GM21390 (cell line): ENCODE measurements around the gene CA11.
A peak's percentile ranks its signal among the peaks of the same experiment; 100 is the strongest.

Experiments used
- ATAC-seq: cut with Tn5 transposase; IDR thresholded peaks from one replicate; pipeline ENCODE4 v1.9.1; 2021; ENCODE audit not compliant: unreplicated experiment

The CA11 gene

DNA sequence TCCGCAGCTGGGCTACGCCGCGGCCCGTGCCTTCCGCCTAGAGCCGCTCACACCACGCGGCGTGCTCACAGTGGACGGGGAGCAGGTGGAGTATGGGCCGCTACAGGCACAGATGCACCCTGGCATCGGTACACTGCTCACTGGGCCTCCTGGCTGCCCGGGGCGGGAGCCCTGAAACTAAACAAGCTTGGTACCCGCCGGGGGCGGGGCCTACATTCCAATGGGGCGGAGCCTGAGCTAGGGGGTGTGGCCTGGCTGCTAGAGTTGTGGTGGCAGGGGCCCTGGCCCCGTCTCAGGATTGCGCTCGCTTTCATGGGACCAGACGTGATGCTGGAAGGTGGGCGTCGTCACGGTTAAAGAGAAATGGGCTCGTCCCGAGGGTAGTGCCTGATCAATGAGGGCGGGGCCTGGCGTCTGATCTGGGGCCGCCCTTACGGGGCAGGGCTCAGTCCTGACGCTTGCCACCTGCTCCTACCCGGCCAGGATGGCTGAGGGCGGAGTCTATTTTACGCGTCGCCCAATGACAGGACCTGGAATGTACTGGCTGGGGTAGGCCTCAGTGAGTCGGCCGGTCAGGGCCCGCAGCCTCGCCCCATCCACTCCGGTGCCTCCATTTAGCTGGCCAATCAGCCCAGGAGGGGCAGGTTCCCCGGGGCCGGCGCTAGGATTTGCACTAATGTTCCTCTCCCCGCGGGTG is 16.2 kb downstream of the CA11 start:
- ATAC-seq, result no peak

DNA sequence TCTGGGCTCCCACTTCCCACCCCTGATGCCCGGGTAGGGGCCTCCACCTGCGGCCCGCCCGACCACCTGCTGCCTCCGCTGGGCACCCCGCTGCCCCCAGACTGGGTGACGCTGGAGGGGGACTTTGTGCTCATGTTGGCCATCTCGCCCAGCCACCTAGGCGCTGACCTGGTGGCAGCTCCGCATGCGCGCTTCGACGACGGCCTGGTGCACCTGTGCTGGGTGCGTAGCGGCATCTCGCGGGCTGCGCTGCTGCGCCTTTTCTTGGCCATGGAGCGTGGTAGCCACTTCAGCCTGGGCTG is 16.7 kb downstream of the CA11 start:
- no peak for ATAC-seq

DNA sequence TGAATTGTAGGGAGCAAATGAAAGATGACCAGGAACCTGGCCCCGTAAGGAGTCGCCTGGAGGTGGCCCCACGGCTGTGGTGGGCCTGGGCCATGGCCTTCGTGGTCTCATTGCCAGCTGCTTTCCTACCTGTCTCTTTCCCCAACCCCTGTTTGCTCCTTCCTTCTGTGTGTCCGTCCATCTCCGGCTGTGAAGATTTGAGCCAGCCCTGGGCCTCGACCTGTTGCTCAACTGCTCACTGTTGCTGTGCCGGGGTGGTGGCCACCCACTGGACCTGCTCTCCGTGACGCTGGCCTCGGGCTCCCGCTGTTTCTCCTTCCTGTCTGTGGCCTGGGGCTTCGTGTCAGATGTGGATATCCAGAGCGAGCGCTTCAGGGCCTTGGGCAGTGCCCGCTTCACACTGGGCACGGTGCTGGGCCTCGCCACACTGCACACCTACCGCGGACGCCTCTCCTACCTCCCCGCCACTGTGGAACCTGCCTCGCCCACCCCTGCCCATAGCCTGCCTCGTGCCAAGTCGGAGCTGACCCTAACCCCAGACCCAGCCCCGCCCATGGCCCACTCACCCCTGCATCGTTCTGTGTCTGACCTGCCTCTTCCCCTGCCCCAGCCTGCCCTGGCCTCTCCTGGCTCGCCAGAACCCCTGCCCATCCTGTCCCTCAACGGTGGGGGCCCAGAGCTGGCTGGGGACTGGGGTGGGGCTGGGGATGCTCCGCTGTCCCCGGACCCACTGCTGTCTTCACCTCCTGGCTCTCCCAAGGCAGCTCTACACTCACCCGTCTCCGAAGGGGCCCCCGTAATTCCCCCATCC is 17.3 kb downstream of the CA11 start:
- no peak for ATAC-seq

DNA sequence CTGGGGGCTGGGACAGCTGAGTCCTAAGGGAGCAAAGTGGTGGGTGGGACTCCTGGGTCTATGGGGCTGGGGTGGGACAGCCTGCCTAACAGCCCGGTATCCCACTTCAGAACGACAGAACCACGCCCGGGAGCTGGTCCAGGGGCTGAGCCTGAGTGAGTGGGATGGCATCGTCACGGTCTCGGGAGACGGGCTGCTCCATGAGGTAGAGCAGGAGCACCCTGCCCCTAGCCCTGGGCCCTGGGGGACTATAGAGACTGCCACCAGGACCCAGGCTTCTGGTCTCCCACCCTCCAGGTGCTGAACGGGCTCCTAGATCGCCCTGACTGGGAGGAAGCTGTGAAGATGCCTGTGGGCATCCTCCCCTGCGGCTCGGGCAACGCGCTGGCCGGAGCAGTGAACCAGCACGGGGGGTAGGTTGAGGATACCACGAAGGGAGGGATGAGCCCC is 18.1 kb downstream of the CA11 start:
- ATAC-seq, result no peak

DNA sequence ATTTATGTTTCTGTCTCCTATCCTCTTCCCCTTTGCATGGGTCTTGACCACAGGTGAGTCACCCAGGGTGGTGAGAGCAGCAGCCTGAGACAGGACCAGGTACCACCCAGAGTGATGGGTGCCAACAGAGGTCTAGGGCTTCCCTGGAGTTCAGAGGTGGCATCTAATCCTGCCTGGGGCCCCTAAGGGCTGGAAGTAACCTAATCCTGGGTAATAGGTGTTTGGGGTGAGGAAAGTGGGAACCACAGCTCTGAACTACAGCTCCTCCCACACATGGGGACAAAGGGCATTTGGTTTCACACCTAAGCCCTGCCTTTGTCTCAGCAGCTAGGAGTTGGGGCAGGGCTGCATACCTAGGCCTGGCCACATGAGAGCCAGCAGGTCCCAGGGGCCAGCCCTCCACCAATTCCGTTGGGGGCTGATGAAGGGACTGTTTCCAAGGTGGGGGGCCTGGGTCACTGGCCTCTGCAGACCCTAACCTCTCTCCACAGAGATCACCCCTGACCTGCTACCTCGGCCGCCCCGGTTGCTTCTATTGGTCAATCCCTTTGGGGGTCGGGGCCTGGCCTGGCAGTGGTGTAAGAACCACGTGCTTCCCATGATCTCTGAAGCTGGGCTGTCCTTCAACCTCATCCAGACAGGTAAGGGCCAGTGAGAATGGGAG is 18.7 kb downstream of the CA11 start:
- no peak for ATAC-seq

DNA sequence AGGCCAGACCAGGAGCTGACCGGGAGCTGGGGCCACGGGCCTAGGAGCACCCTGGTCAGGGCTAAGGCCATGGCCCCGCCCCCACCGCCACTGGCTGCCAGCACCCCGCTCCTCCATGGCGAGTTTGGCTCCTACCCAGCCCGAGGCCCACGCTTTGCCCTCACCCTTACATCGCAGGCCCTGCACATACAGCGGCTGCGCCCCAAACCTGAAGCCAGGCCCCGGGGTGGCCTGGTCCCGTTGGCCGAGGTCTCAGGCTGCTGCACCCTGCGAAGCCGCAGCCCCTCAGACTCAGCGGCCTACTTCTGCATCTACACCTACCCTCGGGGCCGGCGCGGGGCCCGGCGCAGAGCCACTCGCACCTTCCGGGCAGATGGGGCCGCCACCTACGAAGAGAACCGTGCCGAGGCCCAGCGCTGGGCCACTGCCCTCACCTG is 20.1 kb downstream of the CA11 start:
- no peak for ATAC-seq

DNA sequence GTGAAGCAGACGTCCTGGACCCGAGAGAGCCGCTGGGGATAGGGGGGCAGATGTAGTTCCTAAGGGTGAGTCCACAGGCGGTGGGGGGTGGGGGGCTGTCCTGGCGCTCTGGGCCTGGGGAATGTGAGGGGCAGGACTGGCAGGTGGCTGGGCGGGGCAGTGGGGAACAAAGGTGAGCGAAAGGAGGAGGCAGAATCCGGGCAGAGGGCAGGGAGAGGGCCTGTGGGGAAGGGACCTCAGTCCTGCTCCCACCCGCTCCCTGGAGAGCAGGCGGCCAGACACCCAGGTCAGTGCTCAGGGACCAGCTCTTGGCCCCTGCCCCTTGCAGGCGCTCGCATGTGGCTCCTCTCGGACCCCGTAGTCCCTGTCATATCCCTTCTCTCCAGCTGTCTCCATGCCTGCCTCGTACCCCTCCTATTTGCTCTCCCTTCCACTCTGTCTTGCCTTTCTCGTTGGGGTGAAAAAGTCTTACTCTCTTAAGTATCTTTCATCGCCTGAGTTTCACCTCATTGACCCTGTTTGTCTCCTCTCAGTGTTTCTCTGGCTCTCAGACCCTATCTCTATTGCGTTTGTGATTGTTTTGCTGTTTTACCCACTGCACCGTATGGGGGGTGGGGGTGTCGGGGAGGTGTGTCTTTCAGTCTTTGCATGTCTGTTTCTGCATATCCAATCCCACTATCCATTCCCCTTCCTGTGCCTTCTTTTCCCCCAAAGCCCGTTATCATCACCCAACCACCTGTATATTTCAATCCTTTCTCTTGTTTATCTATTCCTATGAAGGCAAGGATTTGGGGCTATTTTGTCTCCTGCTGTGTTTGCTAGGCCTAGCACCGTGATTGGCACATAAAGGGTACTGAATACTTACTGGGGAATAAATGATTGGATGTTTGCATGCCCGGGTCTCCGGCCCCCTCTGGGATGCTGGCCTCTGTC is 20.9 kb downstream of the CA11 start:
- no peak for ATAC-seq

DNA sequence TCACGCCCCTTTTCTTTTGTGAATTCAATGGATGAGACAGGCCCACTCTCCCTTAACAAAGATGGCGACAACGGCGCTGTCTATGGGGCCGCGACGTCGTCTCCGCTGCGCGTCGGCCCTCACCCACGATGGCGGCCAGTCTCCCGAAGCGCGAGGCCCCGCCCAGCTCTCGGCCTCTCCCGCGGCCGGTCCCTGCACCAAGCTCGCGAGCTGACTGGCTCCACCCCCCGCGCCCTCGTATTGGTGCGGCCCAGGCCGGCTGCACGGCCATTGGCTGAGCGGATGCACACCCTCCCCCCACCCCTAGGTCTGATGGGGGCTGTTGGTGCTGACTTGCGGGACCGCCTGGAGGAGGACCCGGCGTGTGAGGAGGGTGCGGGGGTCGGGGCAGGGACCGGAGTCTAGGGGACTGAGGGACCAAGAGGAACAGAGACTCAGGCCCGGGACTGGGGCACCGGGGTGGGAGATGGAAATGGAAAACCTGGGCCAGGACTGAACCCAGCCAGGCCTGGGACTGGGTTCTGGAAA is 21.9 kb downstream of the CA11 start:
- peak; percentile 58 for ATAC-seq

DNA sequence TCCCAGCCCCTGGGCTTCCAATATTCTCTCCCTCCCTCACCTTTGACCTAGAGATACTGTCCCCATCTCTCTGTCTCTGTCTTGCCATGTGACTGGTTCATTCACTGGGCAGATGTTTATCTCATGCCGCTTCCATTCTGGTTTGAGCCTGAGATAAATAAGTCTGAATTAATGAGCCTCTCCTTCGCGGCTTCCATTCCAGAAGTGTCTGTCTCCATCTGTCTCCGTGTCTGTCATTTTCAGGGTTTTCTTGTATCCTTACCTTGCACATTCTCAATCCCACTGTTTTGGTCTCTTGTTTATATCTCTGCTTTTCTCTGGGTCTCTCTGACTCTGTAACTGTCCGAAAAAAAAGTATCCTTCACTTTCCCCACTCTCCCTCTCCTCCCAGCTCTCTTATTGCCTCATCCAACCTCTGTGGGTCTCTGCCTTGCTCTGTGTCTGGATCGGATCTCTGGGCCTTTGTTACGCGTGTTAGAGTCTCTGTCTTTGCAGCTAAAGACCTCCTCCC is 22.4 kb downstream of the CA11 start:
- no peak for ATAC-seq

DNA sequence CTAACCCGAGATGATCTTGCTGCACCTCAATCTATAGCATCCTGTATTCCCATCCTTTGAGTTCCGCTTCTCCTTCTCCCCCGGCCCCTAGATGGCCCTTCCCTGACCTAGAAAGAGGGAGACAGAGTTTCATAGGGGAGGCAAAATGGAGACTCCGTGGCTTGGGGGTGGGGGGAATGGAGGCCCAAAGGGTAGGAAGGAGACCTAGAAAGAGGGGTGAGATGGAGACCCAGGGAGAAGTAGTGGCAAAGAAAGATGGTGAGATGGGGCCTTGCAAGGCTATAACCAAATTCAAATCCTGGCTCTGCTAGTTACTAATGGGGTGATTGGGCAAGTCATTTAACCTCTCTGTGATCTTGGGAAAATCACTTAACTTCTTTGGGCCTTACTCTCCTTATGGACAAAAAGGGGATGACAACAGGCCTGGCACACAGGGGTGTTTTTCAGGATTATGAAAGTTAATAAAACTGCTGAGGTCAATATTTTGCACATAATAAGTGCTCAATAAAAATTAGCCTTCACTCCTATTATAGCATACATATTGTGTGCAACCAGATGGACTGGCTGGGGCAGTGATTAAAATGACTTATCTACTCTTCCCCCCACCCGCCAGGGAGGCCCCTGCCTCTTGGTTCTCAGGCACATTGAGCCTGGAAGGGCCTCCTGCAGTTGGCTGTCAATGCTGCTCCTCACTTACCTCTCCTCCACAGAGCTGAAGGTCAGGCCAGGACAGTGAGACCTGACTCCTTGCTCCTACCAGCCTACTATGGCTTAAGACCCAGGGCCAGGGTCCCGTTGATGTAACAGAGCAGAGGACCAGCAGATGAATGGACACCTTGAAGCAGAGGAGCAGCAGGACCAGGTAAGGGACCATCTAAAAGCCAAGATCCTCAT is 26.0 kb downstream of the CA11 start:
- no peak for ATAC-seq

DNA sequence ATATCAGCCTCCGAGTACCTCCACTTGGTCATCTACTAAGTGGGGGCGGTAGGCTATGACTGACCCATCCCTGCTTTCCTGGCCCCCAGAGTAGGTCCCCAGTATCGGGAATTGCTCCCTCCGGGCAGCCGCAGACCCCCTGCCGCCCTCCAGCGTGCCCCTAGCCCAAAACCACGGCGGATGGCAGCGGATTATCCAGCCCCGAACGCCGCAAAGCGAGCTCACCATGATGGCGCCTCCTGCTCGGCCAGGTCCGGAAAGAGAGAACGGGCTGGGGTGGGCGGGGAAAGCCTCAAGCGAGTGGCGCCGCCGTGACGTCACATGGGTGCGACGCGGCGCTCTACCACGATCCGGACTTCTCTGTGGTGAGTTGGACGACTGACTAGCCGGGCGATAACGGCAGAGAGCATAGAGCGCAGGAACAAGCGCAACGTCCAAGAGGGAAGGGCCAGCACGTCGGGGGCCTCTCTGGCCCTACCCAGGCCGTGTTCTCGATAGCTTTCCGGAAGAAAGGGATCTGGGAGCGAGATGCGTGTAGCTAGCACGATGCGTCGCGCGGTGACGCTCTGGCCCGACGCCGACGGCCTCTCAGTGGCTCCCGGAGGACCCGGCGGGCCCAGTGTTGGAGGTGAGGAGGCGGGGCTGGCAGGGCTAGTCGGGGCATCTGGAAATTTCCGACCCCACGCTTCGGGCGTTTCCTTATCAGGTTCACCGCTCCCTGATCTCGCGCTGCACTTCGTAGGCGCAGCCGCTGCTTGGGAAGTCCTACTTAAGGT is 26.9 kb downstream of the CA11 start, which contains the start of the genes RPL18 and SPHK2:
RPL18 (minus strand) TSS at position 263 of the 776 bp plus-strand sequence; CDS start at position 228, 35 bp downstream.
SPHK2 (plus strand) TSS at position 591 of the 776 bp plus-strand sequence. CDS start 1,009 bp downstream, outside the sequence.
- ATAC-seq, result peak; percentile 71

DNA sequence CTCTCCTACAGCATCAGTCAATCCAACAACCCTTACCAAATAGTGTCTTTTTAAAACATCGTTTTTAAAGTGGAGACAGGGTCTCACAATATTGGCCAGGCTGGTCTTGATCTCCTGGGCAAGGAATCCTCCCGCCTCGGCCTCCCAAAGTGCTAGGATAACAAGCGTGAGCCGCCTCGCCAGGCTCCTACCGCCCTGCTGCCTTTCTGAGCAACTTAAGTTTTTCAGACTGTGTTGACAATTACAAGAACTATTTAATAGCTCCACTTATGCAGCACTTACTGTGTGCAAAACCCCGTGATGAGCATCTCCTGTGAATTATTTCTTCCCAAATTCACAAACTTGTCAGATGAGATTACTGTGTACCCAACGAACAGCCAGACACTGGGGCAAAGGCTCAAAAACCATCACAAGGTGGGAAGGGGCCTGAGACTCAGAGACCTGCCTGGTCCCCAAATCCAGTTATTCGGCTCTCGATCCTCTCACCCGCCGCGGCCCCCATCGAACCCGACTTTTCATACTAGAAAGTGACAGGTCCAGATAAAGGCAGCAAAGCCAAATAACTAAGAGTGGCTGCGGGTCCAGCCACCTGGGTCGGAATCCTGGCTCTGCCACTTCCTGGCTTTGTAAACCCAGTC is 27.6 kb downstream of the CA11 start:
- no peak for ATAC-seq

DNA sequence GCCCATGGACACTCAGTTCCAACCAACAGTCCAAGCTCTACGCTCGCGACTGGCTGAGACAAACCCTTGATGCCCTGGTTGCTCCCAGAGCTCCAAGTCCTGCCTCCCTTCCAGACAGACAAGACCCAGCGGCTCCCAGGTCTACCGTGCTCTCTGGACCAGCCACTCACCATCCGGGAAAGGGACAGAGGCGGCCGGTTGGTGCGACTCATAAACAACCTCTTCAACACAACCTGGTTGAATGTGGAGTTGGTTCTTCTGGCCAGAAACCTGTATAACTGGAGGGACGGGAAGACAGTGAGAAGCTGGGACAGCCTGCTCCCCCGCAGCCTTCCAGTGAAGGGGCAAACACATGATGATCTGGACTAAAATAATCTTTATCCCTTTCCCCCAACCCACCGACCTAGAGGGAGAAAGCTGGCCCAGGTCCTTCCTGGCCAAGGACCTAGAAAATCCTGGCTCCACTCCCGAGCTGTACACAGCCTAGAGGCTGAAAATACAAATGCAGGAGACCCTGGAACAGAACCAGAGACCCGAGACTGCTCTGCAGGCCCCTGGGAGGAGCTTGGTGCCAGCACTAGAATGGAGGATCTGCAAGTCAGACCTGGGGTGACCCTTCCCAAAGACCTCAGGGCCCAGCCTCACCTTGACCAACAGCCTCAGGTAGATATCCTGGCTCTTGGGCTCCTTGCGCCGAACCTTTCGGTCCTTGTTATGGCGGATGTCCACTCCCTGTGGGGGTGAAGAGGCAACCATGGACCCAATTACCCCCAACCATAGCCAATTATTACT is 28.6 kb downstream of the CA11 start:
- no peak for ATAC-seq

DNA sequence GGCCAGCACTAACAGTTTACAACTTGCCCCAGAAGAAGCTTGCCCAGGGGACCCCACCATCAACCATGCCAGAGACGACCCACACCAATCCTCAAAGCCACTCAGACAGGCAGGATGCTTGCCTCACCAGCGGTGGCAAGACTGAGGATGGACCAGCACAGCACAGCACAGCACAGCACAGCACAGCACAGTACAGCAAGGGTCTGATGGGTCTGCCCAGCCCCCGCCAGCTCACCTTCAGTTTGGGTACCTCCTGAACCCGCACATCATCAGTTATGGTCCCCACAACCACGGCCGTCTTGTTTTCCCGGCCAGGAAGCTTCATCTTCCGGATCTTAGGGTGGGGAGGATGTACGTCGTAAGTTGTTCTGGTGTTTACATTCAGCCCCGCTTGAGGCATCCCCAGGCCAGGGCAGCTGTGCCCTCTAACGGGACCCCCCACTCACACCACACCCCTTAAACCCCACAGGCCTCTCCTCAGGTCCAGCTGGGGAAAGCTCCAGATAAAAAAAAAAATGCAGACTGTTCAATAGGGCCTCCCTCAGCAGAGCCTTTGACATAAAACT is 29.4 kb downstream of the CA11 start:
- ATAC-seq, result no peak

DNA sequence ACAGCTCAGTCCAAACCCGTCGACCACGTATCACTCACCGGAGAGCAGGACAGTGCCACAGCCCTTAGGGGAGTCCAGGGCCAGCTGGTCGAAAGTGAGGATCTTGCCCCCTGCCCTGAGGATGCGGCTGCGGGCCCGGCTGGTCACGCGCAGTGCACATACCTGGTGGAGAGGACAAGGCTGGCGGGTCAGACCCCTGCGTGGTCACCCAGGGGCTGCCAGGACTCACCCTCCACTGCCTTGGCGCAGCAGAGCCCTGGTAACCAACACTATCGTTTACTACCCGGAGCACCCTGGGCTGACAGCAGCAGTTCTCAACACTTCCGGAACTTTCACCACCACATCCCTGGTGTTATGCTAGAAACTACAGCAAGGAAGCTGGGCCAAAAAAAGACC is 29.9 kb downstream of the CA11 start:
- ATAC-seq, result no peak

DNA sequence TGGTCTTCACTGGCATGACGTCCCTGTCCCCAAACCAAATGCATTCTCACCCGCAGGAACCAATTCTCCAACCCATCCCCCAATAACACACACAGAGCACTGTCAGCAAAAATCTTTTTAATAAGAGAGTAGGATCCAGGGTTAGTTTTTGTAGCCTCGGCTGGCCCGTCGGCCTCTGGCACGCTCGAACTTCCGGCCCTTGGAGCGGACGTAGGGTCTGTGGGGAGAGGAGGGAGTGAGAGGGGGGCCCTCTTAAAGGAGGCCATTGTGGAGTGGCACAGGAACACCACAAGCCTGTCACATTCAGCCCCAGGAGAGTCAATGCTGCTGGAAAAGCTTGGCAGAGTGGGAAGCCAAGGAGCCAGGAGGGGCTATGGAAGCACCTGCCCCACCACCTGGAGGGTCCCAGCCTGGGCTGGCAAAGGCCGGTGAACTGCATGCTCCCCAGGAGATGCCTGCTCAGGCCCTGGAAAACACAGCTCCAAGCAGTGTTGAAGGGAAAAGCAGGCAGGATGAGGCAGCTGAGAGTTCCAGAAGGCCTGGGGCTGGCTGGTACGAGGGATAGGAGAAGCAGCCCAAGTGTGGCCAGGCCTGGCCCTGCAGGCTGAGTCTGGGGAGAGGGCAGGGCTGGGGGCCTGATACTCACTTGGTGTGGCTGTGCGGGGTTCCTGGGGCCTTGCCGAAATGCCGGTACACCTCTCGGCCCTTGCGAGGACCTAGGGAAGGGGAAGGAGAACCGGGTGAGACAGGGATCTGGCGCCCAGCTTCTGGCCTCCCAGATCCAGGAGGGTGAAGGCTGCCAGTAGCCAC is 30.6 kb downstream of the CA11 start:
- ATAC-seq, result no peak
